SKM-1 (cell line): ENCODE results near the gene ITPRID1.
"Not testable (repeated sequence)": the region's sequence is repeated elsewhere in the genome, so short reads cannot be mapped to it uniquely, and the experiment has no call there.

Experiments
- DNase-seq: peaks from one replicate; lab custom pipeline; 2025; ENCODE audit not compliant: unreplicated experiment; lab: John Stamatoyannopoulos, UW

ITPRID1 gene

DNA sequence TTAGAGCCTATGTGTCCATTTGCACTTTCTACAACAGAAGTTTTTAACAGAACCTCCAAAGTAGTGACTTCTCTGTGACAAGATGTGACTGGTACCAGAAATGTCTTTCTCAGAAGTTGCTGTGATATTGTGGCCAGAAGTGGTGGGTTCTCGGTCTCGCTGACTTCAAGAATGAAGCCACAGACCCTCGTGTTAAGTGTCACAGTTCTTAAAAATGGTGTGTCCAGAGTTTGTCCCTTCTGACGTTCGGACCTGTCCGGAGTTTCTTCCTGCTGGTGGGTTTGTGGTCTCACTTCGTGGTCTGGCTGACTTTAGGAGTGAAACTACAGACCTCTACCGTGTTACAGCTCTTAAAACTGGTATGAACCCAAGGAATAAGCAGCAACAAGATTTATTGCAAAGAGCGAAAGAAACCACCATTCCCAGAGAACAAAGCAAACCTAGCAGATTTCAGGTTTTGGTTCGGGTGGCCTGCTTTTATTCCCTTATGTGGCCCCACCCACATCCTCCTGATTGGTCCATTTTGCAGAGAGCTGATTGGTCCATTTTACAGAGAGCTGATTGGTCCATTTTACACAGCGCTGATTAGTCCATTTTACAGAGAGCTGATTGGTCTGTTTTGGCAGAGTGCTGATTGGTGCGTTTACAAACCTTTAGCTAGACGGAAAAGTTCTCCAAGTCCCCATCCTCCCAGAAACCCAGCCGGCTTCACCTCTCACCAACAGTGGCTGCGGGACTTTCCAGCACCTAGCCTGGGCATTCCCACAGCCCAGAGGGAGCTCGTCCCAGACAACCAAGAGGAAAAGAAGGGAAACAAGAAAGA is 3.0 kb downstream of the ITPRID1 start:
- no peak for DNase-seq

DNA sequence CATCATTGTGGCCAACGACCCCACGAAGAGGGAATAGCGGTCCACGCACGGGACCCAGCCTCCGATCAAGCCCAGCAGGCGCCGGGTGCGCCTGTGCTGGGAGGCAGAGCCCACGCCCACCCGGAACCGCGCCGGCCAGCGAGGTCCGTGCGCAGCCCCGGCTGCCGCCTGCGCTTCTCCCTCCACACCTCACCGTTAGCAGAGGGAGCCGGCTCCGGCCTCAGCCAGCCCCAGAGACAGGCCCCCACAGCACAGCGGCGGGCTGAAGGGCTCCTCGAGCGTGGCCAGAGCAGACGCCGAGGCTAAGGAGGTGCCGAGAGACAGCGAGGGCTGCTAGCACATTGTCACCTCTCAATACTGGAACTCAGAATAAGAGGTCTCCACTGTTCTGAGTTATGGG is 3.6 kb downstream of the ITPRID1 start:
- DNase-seq, result no peak

DNA sequence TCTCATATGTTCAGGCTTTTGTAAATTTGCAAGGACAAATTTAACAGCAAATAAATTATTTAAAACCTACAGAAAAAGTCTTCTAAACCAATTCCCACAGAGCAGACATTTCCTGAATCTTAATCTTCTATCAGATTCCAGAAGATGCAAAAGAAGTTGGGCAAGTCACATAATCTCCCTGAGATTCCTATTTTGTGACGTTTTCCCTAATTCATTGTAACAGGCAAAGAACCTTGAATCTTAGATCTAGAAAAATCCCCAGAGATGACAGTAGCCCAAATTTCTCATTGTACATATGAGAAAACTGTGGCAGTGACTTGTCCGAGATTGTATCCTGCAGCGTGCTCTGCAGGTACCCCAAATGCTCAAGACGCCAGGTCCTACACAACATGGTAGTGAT is 4.9 kb downstream of the ITPRID1 start:
- DNase-seq, result no peak

DNA sequence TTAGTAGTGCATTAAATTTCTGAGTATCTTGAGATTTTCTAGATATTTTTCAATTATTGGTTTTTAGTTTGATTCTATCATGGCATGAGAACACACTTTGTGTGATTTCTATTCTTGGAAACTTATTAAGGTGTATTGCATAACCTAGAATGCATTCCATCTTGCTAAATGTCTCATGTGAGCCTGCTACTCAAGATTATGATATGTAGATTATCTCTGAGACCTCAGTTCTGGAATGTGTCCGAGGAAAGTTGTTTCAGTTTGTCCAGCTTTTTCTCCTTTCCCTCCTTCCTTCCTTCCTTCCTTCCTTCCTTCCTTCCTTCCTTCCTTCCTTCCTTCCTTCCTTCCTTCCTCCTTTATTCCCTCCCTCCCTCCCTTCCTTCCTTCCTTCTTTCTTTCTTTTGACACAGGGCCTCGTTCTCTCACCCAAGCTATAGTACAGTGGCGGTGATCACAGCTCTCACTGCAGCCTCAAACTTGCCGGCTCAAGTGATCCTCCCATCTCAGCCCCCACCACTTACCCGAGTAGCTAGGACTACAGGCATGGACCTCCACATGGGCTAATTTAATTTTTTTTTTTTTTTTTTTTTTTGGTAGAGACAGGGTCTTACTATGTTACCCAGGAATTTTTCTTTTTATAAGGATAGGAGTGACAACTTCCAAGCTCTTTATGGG is 7.6 kb downstream of the ITPRID1 start:
- DNase-seq, result no peak

DNA sequence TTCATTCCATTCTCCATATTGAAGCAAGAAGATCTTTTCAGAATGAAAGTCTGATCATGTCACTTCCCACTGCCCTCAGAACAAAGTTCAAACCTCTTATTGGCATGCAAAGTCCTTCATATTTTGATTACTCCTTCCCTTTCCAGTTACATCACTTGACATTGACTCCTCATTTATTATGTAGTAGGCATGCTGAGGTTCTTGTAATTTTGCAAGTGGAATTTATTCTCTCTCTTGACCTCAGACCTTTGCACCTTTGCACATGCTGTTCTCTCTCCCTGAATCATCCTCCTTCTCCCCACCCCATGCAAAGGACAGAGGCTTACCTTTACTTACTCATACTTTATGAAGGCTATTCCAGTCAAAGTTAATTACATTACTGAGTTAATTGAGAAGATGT is 13.0 kb downstream of the ITPRID1 start:
- DNase-seq, result no peak

DNA sequence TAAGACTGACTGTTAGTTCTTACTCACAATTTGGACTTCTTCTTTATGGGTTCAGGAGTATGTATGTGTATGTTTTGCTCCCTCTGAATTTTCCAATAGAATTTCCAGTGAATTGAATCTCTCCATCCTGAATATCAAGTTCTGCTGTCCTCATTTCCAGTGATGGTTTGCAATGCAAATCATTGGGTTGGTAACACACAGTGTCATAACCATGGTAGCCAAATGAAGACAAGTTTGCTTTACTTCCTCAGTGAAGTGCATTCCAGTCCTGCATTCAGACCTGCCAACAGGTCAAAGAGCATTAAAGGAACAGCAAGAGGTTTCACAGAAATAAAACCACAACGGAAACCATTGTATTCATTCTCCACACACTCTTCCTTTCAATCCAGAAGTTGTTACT is 15.2 kb downstream of the ITPRID1 start:
- DNase-seq, result no peak

DNA sequence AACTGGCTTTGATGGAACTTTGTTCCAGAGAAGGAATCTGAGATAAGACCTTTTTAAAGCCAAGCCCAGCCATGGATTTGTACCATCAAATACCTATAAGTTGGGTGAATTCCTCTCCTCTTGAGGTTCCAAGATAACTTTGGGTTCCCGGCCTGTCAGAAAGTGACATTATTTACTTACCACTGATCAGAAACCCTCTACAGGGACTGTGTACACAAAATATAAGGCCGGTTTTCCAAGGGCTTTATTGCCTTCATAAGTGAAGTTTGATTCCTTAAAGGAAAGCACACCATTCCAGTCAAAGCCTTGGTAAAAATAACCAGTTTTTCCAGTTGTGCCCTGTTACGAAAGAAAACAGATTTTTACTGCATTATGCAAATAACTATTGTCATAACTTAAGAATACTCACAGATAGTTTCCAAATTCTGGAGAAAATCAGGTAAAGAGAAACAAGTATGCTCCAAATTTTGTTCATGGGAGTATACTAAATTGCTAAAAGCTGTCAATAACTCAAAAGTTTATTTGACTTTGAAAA is 26.8 kb downstream of the ITPRID1 start:
- DNase-seq, result not testable (repeated sequence)

DNA sequence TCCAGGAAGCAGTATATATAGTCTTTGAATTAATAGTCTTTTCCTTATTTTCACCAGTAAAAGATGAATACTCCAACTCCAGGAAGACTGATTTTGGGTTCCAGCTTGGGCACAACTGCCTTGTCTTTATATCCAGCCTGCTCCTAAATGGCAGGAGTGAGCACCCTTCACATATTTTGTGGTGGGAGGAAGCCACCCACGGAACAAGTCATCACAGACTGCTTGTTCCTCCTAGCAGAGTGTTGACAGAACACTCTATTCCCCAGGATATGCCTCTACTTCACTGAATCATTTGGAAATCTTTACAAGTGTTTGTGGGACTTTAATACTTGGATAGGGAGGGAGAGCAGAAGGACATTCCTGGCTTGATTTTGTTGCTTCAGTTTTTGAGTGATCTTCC is 31.7 kb downstream of the ITPRID1 start:
- no peak for DNase-seq

DNA sequence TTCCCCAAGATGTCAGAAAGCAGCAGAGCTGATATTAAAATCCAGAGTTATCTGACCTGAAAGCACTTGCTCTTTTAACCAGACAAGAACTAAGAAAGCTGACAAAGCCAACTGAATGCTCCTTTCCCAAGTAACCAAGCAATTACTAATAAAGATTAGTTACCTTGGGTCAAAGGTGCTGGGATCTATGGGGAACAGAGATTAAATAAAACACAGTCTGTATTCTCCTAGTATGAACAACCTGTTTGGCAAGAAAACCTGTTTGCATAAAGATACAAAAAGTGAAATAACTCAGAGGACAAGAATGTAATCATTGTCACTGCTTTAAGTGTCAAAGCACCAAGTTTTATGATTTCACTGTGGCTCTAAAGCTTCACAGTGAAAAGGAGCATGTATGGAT is 35.7 kb downstream of the ITPRID1 start:
- DNase-seq, result no peak

DNA sequence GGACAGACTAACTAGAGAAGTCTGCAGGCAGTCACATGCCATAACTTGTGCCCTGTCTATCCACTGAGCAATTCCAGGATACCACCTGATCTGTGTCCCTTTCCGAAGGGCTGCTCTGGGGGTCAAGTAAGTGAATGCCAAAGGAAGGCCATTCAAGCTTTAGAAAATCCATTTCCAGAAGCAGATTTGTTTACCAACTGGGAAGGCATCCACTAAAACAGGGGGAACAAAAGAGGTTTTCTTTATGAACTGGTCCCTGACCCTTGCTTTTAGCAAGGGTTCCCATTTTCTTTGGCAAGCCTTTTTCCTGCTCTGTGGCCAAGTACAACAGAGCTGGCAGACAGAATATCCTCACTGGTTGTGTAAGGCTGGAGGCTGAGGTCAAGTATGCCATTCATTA is 36.5 kb downstream of the ITPRID1 start:
- DNase-seq, result no peak

DNA sequence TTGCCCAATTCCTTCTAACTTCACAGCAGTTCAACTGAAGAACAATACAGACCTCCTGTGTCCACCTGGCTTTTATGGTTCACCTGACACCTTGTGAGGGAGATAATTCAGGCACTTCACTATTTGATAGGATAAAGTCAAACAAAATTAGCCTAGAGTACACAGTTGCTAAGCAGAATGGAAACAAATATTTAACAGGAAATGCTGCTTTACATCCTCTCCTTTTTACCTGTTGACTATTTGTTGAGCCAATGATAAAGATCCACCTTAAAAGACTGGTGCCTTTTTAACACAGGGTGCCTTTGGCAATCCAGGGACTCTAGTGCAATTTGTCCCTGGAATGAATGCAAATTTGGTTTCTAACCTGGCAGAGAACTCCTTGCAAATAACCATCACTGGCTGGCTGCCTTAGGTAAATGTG is 39.8 kb downstream of the ITPRID1 start:
- DNase-seq, result no peak

DNA sequence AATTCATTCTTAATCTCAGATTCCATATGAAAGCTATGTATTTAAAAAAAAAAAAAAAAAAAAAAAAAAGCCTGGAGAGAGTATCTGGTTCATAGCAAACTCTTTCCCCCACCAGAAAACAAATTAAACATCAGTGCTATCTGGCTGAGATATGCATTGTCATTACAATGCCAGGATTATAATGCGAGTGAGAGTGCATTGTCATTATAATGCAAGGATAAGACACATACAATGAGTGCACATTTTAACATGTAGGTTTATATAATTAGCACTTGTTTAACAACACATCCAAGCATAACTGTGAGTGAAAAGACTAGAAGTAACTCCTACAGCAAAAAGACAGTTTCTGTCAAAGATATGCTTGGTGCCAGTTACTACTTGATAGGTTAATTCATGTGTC is 48.1 kb downstream of the ITPRID1 start:
- DNase-seq, result no peak

DNA sequence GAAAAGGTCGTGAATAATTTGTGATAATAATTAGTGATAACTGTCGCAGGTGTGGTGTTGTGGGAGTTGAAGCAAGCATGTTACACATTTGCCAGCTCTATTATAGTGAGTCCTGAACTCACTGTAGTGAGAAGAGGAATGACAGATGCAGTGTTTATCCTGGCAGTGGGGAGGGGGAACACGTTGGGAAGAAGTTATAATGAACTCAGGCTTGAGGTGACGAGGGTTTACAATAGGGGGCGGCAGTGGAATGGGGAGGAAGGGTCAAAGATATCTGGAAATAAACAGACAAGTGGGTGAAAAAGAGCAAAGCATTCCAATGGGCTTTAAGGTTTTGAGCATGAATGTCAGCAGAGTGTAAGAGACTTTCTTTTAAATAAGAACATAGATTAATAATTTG is 49.6 kb downstream of the ITPRID1 start:
- DNase-seq, result no peak

DNA sequence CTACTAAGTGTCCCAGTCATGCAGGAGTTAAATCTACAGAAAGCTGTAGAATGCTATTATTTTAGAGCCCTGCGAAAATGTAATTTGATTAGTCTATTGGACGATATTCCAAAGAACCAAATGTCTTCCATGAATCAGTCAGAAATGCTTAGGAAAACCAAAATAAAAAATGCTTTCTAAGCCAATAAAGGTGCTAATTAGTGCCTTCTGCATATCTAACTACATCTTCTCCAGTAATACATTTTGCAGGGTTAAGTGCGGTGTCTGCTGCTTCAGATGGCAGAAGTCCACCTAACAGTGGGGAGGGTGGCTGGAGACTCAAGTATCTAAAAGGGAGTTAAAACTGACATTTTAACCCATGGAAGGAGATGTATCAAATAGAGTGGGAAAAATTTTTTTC is 50.1 kb downstream of the ITPRID1 start:
- DNase-seq, result no peak

DNA sequence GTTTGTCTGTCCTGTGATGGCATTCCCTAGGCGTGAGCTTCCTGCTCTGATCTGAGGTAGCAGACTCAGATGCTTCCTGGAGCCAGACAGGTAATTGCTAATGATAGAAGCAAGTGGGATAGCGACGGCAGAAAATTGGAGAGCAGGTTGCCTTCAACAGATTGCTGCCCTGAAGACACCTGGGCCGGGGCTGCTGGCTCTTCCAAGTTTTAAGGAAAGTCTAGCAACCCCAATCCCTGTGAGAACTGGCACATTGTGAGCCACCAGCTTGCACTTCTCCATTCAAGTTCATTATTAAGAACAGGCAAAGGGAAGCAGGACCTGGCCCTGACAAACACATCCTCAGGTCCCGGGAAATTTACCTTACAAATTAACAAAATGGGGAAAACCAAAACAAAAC is 50.8 kb downstream of the ITPRID1 start:
- no peak for DNase-seq

DNA sequence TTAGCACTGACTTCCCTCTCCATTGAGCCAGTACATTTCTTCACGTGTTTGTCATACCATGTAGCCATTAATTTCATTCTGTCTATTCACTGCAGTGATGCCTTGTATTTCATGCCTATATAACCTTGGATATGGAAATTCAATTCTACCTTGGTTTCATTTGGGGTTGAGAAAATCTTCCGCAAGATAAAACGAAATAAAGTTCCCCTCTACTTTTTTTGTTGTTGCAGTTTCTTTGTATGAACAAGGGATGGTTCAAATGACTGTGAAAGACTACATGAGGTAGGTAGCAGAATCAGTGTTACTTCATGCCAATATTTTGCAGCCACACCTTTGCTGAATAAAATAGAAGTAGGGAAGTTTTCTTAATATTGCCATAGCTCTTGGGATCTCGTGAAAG is 55.6 kb downstream of the ITPRID1 start:
- DNase-seq, result no peak

DNA sequence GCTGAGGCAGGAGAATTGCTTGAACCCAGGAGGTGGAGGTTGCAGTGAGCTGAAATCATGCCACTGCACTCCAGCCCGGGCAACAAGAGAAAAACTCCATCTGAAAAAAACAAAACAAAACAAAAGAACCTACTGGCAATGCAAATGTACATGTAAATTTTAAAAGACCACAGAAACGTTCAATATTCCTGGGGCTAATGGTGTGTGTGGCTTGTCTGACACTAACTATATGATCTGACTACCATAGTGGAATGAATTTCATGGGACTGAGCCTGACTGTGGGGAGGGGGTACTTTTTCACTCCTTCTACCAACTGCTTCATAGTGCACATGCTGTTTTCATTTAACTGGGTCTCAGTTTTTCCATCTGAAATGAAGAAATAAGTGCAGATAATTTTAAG is 69.6 kb downstream of the ITPRID1 start:
- DNase-seq, result no peak

DNA sequence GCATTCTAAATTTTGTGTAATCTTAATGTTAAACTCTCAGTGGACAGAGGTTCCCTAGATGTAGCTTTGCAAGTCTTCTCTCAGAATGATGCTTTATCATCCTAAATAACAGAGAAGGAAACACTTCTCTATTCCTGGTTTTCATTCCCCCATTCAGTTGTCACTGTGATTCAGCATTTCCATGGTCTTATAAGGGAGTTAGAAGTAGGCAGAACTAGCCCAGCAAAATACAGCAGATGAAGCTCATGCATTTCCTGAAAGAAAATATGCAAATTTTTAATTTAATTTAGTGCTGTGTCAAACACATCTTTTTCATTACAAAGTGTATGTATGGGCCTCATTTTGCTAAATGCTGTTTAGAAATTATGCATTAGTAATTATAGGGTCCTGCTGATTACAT is 70.1 kb downstream of the ITPRID1 start:
- DNase-seq, result no peak

DNA sequence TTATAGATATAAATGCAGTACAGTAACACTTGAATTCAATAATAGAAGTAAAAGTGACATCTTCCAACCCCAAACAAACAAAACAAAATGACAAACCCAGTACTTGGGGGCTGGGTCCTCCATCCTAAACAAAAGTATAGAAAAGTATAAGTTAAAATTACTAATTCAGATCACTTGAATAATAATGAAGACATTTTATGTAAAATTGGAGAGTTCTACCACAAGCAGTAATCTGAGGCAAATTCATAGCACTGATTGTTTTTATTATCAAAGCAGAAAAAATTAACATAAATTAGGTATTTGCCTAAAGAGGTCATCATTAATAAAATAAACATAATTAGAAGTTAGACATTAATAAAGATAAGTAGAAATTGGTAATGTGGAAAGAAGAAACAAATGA is 81.5 kb downstream of the ITPRID1 start:
- no peak for DNase-seq

DNA sequence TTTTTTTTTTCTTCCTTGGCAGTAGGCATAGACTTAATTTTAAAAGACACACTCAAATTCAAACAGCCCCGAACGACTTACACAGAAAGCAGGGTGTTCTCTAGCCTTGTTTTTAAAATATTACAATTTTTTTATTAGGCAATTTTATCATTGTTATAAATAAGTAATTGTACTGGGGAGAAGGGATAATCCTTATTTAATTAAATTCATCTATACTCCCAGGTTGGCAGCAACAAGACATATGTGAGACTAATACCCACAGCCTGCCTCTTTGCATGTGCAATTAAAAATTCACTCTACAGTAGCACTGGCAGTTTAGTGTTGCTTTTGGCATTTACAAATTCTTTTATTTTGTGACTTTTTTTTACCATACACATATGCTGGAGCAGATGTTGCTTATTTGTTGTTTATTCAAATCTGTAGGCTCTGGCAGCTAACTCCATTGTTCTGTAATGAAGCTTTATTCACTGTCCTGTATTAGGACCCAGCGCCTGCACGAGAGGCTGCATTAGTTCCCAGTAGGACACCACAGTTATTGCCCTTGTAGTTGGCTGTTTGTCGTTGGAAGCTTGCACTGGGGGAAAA is 88.2 kb downstream of the ITPRID1 start:
- no peak for DNase-seq

DNA sequence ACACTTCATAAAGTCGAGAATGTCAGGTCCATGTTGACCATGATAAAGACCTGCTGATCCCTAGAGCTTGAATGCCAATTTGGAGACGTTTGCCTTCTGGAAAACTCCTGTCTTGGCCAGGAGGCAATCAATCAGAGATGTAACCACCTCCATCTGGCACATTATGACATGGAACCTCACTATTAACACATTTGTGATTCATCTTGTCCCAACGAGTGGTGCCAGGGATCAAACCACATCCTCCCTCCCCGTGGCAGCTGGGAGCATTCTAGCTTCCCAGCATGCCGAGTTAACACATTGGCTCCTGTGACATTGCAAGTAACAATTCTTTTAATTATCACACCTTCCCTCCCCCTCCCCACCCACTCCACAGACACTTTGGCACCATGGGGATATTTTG is 89.2 kb downstream of the ITPRID1 start:
- DNase-seq, result no peak

DNA sequence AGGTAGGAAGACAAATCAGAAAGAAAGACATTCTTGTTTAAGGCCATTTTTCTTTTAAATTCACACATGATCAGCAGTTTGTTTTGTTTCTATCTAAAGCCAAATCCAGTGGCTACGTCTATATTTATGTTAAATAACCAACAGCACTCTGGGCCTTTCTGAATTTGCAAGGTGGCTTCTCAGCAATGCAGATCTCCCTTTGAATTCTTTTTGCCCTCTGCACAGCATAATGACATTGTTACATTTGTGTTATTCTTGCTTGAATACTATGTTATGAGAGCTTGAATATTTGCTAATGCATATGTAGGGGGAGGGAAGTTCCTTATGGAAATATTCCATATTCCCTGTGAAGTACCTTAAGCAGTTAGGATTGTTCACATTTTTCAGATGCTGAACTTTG is 99.7 kb downstream of the ITPRID1 start:
- DNase-seq, result no peak
